HG03457 (cell line): Measurements from ENCODE around the gene LDAH.

ENCODE experiments used
- ATAC-seq: cut with Tn5 transposase; IDR thresholded peaks from one replicate; pipeline ENCODE4 v1.9.1; 2021; ENCODE audit warnings: moderate number of reproducible peaks; ENCODE audit not compliant: unreplicated experiment

The LDAH gene

DNA sequence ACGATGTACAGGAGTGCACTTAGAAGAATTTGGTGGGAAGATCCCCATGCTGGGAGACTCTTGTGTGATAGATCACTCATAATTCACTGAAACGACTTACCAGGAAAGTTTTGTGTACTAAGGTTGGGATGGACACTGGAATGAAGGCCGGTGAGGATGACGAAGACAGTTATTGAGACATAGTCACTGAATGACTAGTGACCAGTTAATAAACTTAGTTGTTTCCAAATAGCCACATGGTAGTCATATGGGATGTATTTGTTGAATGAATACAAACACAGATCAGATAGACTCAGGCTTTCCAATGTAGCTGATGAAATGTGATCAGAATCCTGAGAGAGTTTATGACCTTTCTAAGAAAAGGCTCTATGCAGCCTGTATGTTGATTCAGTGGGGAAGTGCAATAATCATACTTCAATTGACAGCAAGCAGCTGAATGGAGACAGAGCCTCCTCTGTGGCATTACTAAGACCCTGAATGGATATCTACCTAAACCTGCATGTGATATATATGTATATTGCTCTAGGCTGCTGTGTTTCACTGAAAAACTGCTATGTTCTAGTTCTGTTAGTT lies 135.6 kb downstream of the LDAH start:
- no peak for ATAC-seq

DNA sequence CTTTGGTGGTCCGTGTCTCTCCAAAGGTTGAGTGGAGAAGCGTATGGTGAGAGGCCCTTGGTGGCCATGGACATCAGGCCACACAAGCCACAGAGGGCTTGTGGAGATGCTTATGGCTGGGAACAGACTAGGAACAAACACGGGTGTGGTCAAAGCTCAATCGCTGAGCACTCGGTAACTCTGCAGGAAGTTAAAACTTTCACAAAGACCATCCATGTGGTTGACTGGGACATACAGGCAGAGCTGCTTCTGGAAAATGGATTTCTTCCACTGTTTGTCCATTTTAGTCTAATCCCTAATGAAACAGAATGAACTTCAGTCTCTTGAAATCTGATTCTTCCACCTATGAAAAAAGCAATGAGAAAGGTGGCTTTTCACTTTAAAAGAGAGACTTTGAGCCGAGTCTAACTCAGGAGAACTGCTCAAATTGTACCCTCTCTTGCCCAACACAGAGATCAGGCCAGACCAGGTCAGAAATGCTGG lies 138.3 kb downstream of the LDAH start:
- ATAC-seq: no peak

GRCh38 chr2:20682167-20682920 lies 140.6 kb downstream of the LDAH start:
- no peak for ATAC-seq

GRCh38 chr2:20680744-20681375 lies 142.0 kb downstream of the LDAH start:
- ATAC-seq: no peak

DNA sequence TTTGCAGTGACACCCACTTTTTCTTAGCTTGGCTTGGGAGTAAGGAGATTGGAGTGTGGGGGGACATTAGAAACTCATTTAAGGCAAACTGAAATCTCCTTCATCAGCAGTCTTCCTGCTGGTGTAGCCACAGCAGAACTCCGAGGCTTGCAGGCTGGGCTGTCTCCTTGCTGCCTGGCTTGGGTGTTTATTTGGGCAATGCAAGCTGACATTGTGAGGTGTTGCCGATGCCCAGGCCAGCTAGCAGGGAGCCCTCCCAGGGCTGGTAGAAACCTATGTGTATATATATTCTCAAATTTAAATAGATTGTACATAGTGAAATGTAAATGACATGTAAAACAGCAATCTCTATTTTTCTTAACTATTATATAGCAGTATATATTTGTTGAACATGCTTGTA lies 144.1 kb downstream of the LDAH start:
- no peak for ATAC-seq

DNA sequence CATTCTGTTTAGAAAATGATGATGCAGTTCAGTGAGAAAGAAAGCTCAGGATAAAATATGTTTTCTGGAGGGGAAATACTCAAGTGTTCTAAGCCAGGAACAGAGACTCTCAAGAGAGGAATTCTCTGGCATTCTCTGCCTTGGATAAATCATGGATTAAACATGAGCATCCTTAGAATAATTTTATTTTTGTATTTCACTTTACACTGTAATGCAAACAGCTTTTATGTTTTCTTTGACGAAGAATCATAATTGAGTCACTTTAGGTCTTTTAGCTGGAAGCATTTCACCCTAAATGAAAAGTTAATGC lies 144.9 kb downstream of the LDAH start:
- no peak for ATAC-seq

DNA sequence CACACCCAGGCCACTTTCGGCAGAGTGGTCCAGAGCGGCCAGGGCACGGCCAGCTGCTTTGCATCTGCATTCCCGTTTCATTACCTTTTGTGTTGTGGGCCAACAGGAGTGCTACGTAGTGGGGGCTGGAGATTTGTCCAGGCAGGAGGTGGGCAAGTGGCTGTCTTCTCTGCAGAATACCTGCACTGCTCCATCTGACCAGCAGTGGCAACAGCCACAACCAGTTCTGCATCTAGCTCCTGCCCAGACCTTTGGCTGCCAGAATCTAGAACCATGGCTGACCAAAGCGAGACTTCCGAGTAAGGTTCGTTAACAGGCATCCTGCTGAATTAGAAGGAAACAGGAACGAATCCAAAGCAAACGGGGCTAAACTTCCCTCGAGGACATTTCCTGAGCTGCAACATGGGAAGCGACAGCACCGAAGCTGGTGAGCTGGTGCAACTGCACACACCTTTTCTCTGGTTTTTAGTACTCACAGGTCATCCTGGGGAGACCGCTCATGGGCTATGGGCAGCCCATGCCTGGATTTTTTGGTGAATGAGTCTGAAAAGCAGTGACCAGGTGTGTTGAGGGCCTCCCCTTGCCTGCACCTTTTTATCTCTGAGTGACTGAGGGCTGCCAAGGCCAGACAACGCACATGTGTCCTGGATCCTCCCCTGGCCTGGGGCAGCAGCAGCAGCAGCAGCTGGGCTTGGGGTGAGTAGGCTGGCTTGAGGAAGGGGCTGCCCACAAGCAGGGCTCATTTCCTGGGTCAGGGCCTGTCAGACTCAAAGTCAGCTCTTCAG lies 145.4 kb downstream of the LDAH start:
- ATAC-seq: peak; percentile 18

DNA sequence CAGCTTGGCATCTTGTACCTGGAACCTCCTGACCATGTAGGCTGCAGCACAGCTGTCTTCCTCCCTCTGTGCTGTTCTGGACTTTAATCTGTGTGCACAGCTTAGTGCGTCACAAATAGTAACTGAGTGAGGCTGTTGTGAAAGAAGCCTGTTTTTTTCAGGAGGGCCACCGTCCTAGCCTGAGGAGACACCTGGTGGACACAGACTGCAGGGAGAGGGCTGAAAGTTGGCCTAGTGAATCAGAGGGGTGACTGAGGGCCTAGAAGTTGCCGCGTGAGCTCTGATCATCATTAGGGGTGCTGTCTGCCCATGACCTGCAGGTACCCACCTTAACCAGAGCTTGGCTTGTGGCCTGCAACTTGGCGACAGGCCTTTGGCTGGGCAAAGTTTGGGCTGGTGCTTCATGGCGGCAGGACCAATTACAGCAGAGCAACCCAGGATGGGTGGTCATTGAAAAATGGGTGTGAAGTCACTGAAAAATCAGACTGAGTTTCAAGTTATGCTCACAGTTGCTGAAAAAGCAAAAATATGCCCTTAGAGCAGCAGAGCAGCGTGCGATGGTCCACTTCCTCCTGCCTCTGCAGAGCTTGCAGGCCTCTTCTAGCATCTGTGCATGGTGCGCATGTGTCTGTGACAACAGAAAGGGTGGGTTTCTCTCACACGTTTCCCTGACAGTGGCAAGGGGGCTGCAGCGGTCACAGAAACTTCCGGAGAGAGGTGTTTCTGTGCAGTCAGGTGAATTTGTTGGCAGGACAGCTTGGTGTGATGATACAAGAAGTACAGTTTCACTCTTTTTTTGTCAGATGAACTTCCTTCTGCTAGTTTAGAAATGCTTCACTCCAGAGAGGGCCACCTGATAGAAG lies 146.3 kb downstream of the LDAH start:
- peak; percentile 82 for ATAC-seq

DNA sequence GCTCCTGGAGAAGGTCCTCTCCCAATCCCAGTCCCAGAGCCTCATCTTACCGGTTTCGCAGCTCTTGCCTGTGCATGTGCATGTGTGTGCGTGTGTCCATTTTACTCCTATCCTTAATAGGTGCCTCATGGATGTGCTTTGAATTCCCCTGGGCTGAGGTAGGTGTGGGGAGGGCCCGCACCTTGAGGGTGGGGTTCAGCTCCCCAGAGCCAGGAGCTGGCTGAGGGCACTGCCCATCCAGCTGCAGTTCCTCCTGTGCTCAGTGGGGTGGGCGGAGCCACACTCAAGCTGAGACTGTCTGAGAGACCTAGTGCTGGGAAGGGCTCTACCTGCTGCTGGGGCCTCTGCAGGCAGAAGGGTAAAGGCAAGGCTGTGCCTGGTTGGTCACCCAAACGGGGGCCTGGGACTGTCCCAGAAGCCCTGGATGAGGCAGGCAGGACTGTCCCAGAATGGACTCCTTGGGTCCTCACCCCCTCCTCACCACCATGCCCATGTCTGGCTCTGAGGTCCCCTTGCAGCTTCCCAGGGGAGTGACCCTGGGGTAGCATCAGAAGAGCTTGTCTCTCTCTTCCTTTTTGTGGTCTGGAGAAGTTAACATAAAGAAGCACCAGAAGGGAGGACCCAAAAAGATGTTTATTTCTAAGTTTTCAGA lies 147.1 kb downstream of the LDAH start:
- ATAC-seq: peak; percentile 43

GRCh38 chr2:20674974-20675679 lies 147.8 kb downstream of the LDAH start:
- ATAC-seq: no peak

DNA sequence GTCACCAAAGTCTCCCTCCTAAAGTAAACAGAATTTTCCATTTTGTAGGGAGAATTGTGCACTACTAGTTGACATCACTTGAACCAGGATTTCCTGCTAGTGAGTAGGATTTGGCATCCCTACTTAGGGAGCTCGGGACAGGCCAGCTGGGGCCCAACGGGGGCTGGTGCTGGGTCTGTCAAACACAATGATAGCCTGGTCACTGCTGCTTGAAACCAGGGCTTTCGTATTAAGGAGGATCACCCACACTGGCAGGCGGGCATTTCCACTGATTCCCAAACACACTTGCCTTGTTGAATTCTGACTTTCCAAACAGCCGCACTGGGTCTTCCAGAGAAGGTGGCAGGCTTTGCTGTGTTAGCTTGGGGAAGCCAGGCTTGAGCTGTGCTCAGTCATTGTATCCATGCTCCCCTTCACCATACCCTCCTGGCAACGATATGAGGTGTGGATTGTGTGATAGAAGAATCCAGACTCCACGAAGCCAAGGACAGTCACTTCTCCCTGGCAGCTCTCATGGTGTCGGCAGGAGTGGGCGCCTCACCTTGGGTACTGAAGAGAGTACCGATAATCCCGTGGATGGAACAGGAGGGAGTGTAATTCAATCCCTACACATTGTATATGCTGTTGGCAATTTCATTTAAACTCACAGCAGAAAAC lies 148.5 kb downstream of the LDAH start:
- ATAC-seq: no peak

DNA sequence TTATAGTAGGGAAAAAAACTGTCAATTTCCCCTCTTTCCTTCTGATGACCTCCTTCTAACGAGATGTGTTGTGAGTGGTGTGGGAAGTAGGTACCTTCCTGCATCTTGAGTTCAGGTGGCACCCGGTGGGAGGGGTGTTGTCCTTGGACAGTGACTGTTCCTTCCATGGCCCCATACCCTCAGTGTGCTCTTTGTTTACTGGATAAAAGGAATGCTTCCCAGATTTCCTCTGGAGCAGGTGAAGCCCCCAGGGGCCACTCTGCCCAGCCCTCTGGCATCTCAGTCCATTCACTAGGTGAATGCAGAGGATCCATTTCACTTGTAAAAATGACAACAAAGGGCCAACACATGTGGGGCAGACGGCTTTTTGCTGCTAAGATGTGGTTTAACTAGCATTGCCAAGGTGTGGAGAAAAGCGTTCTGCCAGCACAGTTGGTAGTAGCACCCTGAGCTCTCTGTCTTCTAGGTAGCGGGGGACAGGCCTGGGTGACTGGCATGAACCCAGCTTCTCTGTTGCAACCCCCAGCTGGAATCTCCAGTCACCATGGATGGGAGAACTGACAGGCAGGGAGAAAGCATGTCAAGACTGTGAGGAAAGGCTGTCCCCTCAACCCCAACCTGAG lies 149.1 kb downstream of the LDAH start:
- ATAC-seq: no peak

GRCh38 chr2:20672201-20672951 lies 150.5 kb downstream of the LDAH start:
- ATAC-seq: no peak

GRCh38 chr2:20671736-20672080 lies 151.2 kb downstream of the LDAH start:
- ATAC-seq: no peak

- ATAC-seq: no peak
These were observed 151.7 kb downstream of the LDAH start for GRCh38 chr2:20671036-20671735.

- ATAC-seq: no peak
These were observed 152.4 kb downstream of the LDAH start for GRCh38 chr2:20670315-20671035.
